ENCODE data around the gene BASP1. TPM values are rescaled to one million over a fixed set of nuclear protein-coding genes. Genes with fewer than 3 reads are reported as not detected.

Gene BASP1
- total RNA-seq, 1 experiment from 2014 or later = not detected

DNA sequence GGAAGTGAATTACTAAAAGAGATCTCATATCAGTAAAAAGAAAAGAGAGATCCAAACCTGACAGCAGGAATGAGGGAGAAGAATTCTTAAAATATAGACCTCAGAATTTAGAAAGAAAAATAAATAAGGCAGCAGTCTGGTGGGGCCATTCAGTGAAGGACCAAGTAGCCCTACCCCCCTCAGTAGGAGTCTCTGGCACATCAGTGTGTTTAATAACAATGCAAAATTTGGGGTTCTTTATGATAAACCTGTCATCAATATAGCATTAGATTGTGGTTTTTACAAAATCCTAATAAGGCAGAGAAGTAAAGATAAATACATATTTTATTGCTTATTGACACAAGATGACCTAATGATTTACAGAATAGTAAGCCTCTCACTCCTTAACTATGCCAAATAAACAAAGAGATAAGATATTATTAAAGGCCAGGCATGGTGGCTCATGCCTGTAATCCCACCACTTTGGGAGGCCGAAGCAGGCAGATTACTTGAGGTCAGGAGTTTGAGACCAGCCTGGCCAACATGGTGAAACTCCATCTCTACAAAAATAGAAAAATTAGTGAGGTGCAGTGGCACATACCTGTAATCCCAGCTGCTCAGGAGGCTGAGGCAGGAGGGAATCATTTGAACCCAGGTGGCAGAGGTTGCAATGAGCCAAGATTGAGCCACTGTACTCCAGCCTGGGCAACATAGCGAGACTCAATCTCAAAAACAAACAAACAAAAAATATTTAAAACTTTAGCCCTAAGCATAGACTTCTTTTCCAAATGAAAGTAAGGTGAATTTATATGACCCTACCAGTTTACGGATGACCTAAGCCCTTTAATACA, 108.6 kb downstream of the BASP1 start:
- TF ChIP-seq, protein P1, sequence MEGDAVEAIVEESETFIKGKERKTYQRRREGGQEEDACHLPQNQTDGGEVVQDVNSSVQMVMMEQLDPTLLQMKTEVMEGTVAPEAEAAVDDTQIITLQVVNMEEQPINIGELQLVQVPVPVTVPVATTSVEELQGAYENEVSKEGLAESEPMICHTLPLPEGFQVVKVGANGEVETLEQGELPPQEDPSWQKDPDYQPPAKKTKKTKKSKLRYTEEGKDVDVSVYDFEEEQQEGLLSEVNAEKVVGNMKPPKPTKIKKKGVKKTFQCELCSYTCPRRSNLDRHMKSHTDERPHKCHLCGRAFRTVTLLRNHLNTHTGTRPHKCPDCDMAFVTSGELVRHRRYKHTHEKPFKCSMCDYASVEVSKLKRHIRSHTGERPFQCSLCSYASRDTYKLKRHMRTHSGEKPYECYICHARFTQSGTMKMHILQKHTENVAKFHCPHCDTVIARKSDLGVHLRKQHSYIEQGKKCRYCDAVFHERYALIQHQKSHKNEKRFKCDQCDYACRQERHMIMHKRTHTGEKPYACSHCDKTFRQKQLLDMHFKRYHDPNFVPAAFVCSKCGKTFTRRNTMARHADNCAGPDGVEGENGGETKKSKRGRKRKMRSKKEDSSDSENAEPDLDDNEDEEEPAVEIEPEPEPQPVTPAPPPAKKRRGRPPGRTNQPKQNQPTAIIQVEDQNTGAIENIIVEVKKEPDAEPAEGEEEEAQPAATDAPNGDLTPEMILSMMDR (IDR thresholded peaks at IDR 0.05; ENCODE audit: unreplicated experiment) = no peak
- Mint-ChIP-seq H3K4me1 (ENCODE audit: low read depth, unreplicated experiment) (no peaks in the 10 kb centered on the region), H3K36me3 (ENCODE audit: insufficient read depth, unreplicated experiment) (no peaks in the 10 kb centered on the region), H3K4me3 (ENCODE audit: low read depth, unreplicated experiment) (no peak overlapping the region), H3K27me3 (ENCODE audit: unreplicated experiment) (no peaks in the 10 kb centered on the region), H3K27ac (ENCODE audit: unreplicated experiment) (no peak overlapping the region), H3K9me3 (ENCODE audit: low read depth, unreplicated experiment) (no peaks in the 10 kb centered on the region)
- intact Hi-C loops (cut with micrococcal nuclease; ENCODE audit: unreplicated experiment) = no loop called here
- DNase-seq = no peak
- CTCF ChIA-PET = no interaction called here
- BruUV-seq (replicated peaks) = no TSS peak
